Activated CD4-positive, alpha-beta T cell treated with anti-CD3 and anti-CD28 coated beads, Interleukin-2, amount 10 ng/mL, durations not matched to agents 24 days and 14 days (primary cell): ENCODE data around the gene RNASEH2A. TPM values are rescaled to one million over a fixed set of nuclear protein-coding genes. Genes with fewer than 3 reads are reported as not detected.
"Not testable (repeated sequence)": the region's sequence is repeated elsewhere in the genome, so short reads cannot be mapped to it uniquely, and the experiment has no call there.

Experiments
- DNase-seq: peaks from one replicate; pipeline ENCODE4 v3.0.0; 2022
- H3K27ac Mint-ChIP-seq: one replicate; pipeline ENCODE4 v1.8.0; 2022; ENCODE audit warnings: mild to moderate bottlenecking, mixed read lengths
- H3K27me3 Mint-ChIP-seq: one replicate; pipeline ENCODE4 v1.8.0; 2022; ENCODE audit warnings: mixed read lengths
- H3K36me3 Mint-ChIP-seq: one replicate; pipeline ENCODE4 v1.8.0; 2022; ENCODE audit warnings: low read depth, mild to moderate bottlenecking, mixed read lengths
- H3K4me1 Mint-ChIP-seq: one replicate; pipeline ENCODE4 v1.8.0; 2021; ENCODE audit warnings: mixed read lengths
- H3K4me3 Mint-ChIP-seq: one replicate; pipeline ENCODE4 v1.8.0; 2022; ENCODE audit warnings: mild to moderate bottlenecking, moderate library complexity, mixed read lengths
- H3K9me3 Mint-ChIP-seq: one replicate; pipeline ENCODE4 v1.8.0; 2021; ENCODE audit warnings: mixed read lengths
- intact Hi-C: fragments of 100-400 bp; cut with micrococcal nuclease; formaldehyde crosslinking; loops from one replicate; pipeline ENCODE4 v1.15.1; 2023
- total RNA-seq: library from RNA; stranded (reverse); gene quantifications from 2 replicates; pipeline ENCODE4 v1.2.3, GENCODE V29; 2022

The RNASEH2A gene
- total RNA-seq, 1 donor from 2014 or later, result 35.8 TPM

GRCh38 chr19:12838182-12838885 is 31.9 kb downstream of the RNASEH2A start, which contains the start of gene MAST1:
Gene MAST1, plus strand, starts transcription at chr19:12838515. Its CDS starts 58 bp downstream, at chr19:12838573.
- Mint-ChIP-seq H3K9me3 (no peaks in the 10 kb centered on the region), H3K27me3 (peaks cover 69% of the 10 kb centered on the region), H3K4me3 (peak within 1 kb of the TSS; percentile 74), H3K4me1 (peaks cover 21% of the 10 kb centered on the region), H3K27ac (peak within 1 kb of the TSS; percentile 30), H3K36me3 (no peaks in the 10 kb centered on the region)
- DNase-seq, result peak; percentile 88
- intact Hi-C loops, result loop anchor here (2.0 to 5.0 kb wide), 4 partner anchors 42 to 259 kb away; partner anchors contain the start of genes DNASE2 and HOOK2

- H3K4me1 Mint-ChIP-seq, result peaks cover 20% of the 10 kb centered on the region
- H3K27me3 Mint-ChIP-seq, result peaks cover 68% of the 10 kb centered on the region
- H3K9me3 Mint-ChIP-seq, result no peaks in the 10 kb centered on the region
- H3K27ac Mint-ChIP-seq, result peak overlapping the region; percentile 30
- peak overlapping the region; percentile 74 for H3K4me3 Mint-ChIP-seq
- DNase-seq, result peak; percentile 72
- intact Hi-C loops, result loop anchor here (2.0 to 5.0 kb wide), 4 partner anchors 42 to 258 kb away; partner anchors contain the start of genes DNASE2 and HOOK2
- no peaks in the 10 kb centered on the region for H3K36me3 Mint-ChIP-seq
Observed at GRCh38 chr19:12838886-12839756, 32.7 kb downstream of the RNASEH2A start.

- Mint-ChIP-seq H3K36me3 (no peaks in the 10 kb centered on the region), H3K27me3 (peaks cover 61% of the 10 kb centered on the region), H3K27ac (no peak overlapping the region), H3K9me3 (no peaks in the 10 kb centered on the region), H3K4me3 (peak overlapping the region; percentile 72), H3K4me1 (peaks cover 17% of the 10 kb centered on the region)
- intact Hi-C loops, result no loop called here
- DNase-seq, result peak; percentile 88
Observed at GRCh38 chr19:12840091-12841079, 34.0 kb downstream of the RNASEH2A start.

- Mint-ChIP-seq H3K9me3 (no peaks in the 10 kb centered on the region), H3K27me3 (peaks cover 58% of the 10 kb centered on the region)
Observed at GRCh38 chr19:12841094-12841493, 34.7 kb downstream of the RNASEH2A start.

GRCh38 chr19:12842511-12842910 is 36.1 kb downstream of the RNASEH2A start:
- intact Hi-C loops, result no loop called here
- no peaks in the 10 kb centered on the region for H3K36me3 Mint-ChIP-seq
- no peak overlapping the region for H3K27ac Mint-ChIP-seq
- peaks cover 50% of the 10 kb centered on the region for H3K27me3 Mint-ChIP-seq
- H3K4me3 Mint-ChIP-seq, result no peak overlapping the region
- H3K9me3 Mint-ChIP-seq, result no peaks in the 10 kb centered on the region
- peaks cover 19% of the 10 kb centered on the region for H3K4me1 Mint-ChIP-seq
- DNase-seq, result no peak

More at GRCh38 chr19:12841094-12841493, 34.7 kb downstream of the RNASEH2A start:
- intact Hi-C loops, result no loop called here
- Mint-ChIP-seq H3K36me3 (no peaks in the 10 kb centered on the region), H3K4me1 (peaks cover 17% of the 10 kb centered on the region), H3K27ac (no peak overlapping the region), H3K4me3 (peak overlapping the region; percentile 72)
- peak; percentile 83 for DNase-seq

- no peaks in the 10 kb centered on the region for H3K36me3 Mint-ChIP-seq
- no peak overlapping the region for H3K27ac Mint-ChIP-seq
- intact Hi-C loops, result no loop called here
- peaks cover 45% of the 10 kb centered on the region for H3K27me3 Mint-ChIP-seq
- H3K4me3 Mint-ChIP-seq, result no peak overlapping the region
- H3K4me1 Mint-ChIP-seq, result peaks cover 23% of the 10 kb centered on the region
- no peak for DNase-seq
- H3K9me3 Mint-ChIP-seq, result no peaks in the 10 kb centered on the region
Observed at GRCh38 chr19:12843328-12843727, 36.9 kb downstream of the RNASEH2A start.

GRCh38 chr19:12843999-12844732 is 37.8 kb downstream of the RNASEH2A start:
- intact Hi-C loops, result no loop called here
- Mint-ChIP-seq H3K27me3 (peaks cover 39% of the 10 kb centered on the region), H3K9me3 (no peaks in the 10 kb centered on the region)

GRCh38 chr19:12846613-12847012 is 40.2 kb downstream of the RNASEH2A start:
- not testable (repeated sequence) for H3K27ac Mint-ChIP-seq, H3K4me1 Mint-ChIP-seq, DNase-seq, H3K9me3 Mint-ChIP-seq, H3K36me3 Mint-ChIP-seq, H3K4me3 Mint-ChIP-seq
- intact Hi-C loops, result loop anchor here (2.0 kb wide), 2 partner anchors 46 to 80 kb away; partner anchors contain the start of gene PRDX2
- H3K27me3 Mint-ChIP-seq, result peaks cover 18% of the 10 kb centered on the region

More at GRCh38 chr19:12843999-12844732, 37.8 kb downstream of the RNASEH2A start:
- no peaks in the 10 kb centered on the region for H3K36me3 Mint-ChIP-seq
- H3K4me3 Mint-ChIP-seq, result no peak overlapping the region
- no peak overlapping the region for H3K27ac Mint-ChIP-seq
- H3K4me1 Mint-ChIP-seq, result peaks cover 20% of the 10 kb centered on the region
- no peak for DNase-seq

GRCh38 chr19:12847159-12848139 is 41.1 kb downstream of the RNASEH2A start:
- H3K4me1 Mint-ChIP-seq, result peaks cover 6% of the 10 kb centered on the region
- peaks cover 14% of the 10 kb centered on the region for H3K27me3 Mint-ChIP-seq
- intact Hi-C loops, result loop anchor here (2.0 kb wide), 2 partner anchors 47 to 81 kb away; partner anchors contain the start of gene PRDX2
- no peaks in the 10 kb centered on the region for H3K9me3 Mint-ChIP-seq
- peak; percentile 97 for DNase-seq
- H3K4me3 Mint-ChIP-seq, result peak overlapping the region; percentile 77
- H3K27ac Mint-ChIP-seq, result peak overlapping the region; percentile 41
- H3K36me3 Mint-ChIP-seq, result no peaks in the 10 kb centered on the region

GRCh38 chr19:12856653-12857052 is 50.3 kb downstream of the RNASEH2A start:
- Mint-ChIP-seq H3K36me3 (no peaks in the 10 kb centered on the region), H3K9me3 (no peaks in the 10 kb centered on the region), H3K27me3 (peaks cover 9% of the 10 kb centered on the region), H3K4me3 (no peak overlapping the region), H3K27ac (no peak overlapping the region), H3K4me1 (no peaks in the 10 kb centered on the region)
- DNase-seq, result no peak
- intact Hi-C loops, result no loop called here

- Mint-ChIP-seq H3K36me3 (no peaks in the 10 kb centered on the region), H3K4me1 (no peaks in the 10 kb centered on the region), H3K4me3 (no peak overlapping the region), H3K27me3 (peaks cover 9% of the 10 kb centered on the region), H3K9me3 (no peaks in the 10 kb centered on the region), H3K27ac (no peak overlapping the region)
- DNase-seq, result no peak
- intact Hi-C loops, result no loop called here
Observed at GRCh38 chr19:12858041-12858928, 51.9 kb downstream of the RNASEH2A start.
